Measurements from ENCODE around the gene ZFHX3. TPM values are rescaled to one million over a fixed set of nuclear protein-coding genes. Genes with fewer than 3 reads are reported as not detected.
A peak's percentile ranks its signal among the peaks of the same experiment; 100 is the strongest.

Gene ZFHX3
- total and polyA plus RNA-seq, 2 donors from 2014 or later = 2.3 to 29.3 TPM

DNA sequence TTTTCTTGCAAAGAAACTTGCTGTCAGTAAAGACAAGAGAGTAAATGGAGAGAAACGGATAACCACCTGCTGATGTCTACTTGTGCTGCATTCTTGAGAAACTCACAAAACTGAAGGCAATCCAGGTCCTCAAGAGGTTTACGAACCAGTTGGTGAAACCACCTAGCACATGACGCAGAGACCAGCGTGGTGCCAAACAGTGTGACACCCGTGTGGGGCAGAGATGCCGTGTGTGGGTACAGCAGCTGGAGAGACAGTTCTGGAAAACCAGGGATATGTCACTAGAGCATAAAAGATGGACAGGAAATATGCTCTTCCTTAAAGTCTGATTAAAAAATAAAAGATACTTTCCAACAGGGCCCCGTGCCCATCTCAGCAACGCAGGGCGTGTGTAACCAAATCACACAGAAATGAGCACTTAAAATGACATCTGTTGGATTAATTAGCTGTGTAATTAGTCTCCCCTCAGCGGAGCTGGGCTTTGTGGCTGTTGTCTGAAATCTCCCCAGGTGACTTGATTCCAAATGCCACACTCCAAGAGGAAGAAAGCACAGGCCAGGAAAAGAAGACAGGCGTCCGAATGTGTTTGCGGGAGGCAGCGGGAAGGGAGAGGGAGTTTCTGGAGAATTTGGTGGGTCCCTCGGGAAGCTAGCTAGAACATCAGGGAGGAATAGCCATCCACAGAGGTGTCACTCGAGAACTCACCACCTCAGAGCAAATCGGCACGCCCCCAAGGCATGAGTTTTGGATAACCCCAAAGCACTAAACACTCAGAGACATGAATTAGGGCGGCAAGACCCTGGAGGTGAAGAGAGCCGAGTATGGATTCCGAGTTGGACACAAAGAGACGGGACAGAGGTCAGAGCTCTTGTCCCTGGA is 109.8 kb downstream of the ZFHX3 start:
- peak overlapping the region in 1 of 2 donors; percentile 25 for H3K27ac ChIP-seq (ENCODE audit: low read depth in 2 of 2, low read length in 2 of 2)
- FAIRE-seq = no peak

GRCh38 chr16:72937360-72937759 is 110.6 kb downstream of the ZFHX3 start:
- DNase-seq (peak in 2 of 5 donors; percentile 43 to 58), FAIRE-seq (no peak)
- Histone ChIP-seq H3K27me3 (ENCODE audit: control insufficient read depth, insufficient read depth, low read length) (no peaks in the 10 kb centered on the region), H3K27ac (ENCODE audit: low read depth in 2 of 2, low read length in 2 of 2) (no peak overlapping the region), H3K9ac (ENCODE audit: low read length in 3 of 3) (no peak overlapping the region), H3K9me3 (ENCODE audit: control insufficient read depth in 2 of 3, insufficient read depth in 1 of 3, low read length in 3 of 3) (no peaks in the 10 kb centered on the region), H3K4me1 (ENCODE audit: control insufficient read depth in 2 of 3, insufficient read depth in 2 of 3, low read depth in 1 of 3, low read length in 3 of 3) (peaks cover 2 to 5% (median 5%) of the 10 kb centered on the region in 3 donors), H3K4me3 (ENCODE audit: low read length in 3 of 3) (no peak overlapping the region), H3K36me3 (ENCODE audit: control insufficient read depth in 2 of 3, insufficient read depth in 3 of 3, low read length in 3 of 3) (no peaks in the 10 kb centered on the region)
- intact Hi-C loops (cut with DNase I) = no loop called here
- TF ChIP-seq, protein P1, sequence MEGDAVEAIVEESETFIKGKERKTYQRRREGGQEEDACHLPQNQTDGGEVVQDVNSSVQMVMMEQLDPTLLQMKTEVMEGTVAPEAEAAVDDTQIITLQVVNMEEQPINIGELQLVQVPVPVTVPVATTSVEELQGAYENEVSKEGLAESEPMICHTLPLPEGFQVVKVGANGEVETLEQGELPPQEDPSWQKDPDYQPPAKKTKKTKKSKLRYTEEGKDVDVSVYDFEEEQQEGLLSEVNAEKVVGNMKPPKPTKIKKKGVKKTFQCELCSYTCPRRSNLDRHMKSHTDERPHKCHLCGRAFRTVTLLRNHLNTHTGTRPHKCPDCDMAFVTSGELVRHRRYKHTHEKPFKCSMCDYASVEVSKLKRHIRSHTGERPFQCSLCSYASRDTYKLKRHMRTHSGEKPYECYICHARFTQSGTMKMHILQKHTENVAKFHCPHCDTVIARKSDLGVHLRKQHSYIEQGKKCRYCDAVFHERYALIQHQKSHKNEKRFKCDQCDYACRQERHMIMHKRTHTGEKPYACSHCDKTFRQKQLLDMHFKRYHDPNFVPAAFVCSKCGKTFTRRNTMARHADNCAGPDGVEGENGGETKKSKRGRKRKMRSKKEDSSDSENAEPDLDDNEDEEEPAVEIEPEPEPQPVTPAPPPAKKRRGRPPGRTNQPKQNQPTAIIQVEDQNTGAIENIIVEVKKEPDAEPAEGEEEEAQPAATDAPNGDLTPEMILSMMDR (IDR thresholded peaks at IDR 0.05; ENCODE audit: borderline replicate concordance, extremely low read depth, insufficient read depth) = no peak

More for the DNA sequence above, 109.8 kb downstream of the ZFHX3 start:
- intact Hi-C loops (cut with DNase I) = no loop called here
- H3K36me3 ChIP-seq (ENCODE audit: control insufficient read depth in 2 of 3, insufficient read depth in 3 of 3, low read length in 3 of 3) = no peaks in the 10 kb centered on the region
- H3K9me3 ChIP-seq (ENCODE audit: control insufficient read depth in 2 of 3, insufficient read depth in 1 of 3, low read length in 3 of 3) = no peaks in the 10 kb centered on the region
- H3K4me1 ChIP-seq (ENCODE audit: control insufficient read depth in 2 of 3, insufficient read depth in 2 of 3, low read depth in 1 of 3, low read length in 3 of 3) = peaks cover 2 to 5% (median 5%) of the 10 kb centered on the region in 3 donors
- no peak overlapping the region for H3K9ac ChIP-seq (ENCODE audit: low read length in 3 of 3)
- no peak overlapping the region for H3K4me3 ChIP-seq (ENCODE audit: low read length in 3 of 3)
- TF ChIP-seq, protein P1 (IDR thresholded peaks at IDR 0.05; ENCODE audit: borderline replicate concordance, extremely low read depth, insufficient read depth) = no peak
- DNase-seq = peak in 2 of 5 donors; percentile 36 to 59
- H3K27me3 ChIP-seq (ENCODE audit: control insufficient read depth, insufficient read depth, low read length) = no peaks in the 10 kb centered on the region

- TF ChIP-seq, protein P1 (IDR thresholded peaks at IDR 0.05; ENCODE audit: borderline replicate concordance, extremely low read depth, insufficient read depth) = no peak
- Histone ChIP-seq H3K27ac (ENCODE audit: low read depth in 2 of 2, low read length in 2 of 2) (no peak overlapping the region), H3K36me3 (ENCODE audit: control insufficient read depth in 2 of 3, insufficient read depth in 3 of 3, low read length in 3 of 3) (no peaks in the 10 kb centered on the region), H3K4me3 (ENCODE audit: low read length in 3 of 3) (no peak overlapping the region), H3K9ac (ENCODE audit: low read length in 3 of 3) (no peak overlapping the region), H3K27me3 (ENCODE audit: control insufficient read depth, insufficient read depth, low read length) (no peaks in the 10 kb centered on the region), H3K9me3 (ENCODE audit: control insufficient read depth in 2 of 3, insufficient read depth in 1 of 3, low read length in 3 of 3) (no peaks in the 10 kb centered on the region), H3K4me1 (ENCODE audit: control insufficient read depth in 2 of 3, insufficient read depth in 2 of 3, low read depth in 1 of 3, low read length in 3 of 3) (peaks cover 5 to 11% (median 8%) of the 10 kb centered on the region in 3 donors)
- DNase-seq (peak in 2 of 5 donors; percentile 26 to 37), FAIRE-seq (no peak)
- intact Hi-C loops (cut with DNase I) = no loop called here
Measured at GRCh38 chr16:72936408-72936807, 111.5 kb downstream of the ZFHX3 start.

All from kidney (tissue), 14 donors.